Colon (tissue), 2 donors: ENCODE data around the gene ACAP1.

Source experiments
- FAIRE-seq: peaks from 2 replicates; lab custom pipeline; 2012; peaks lifted over from hg19 to GRCh38; lab: Jason Lieb, UNC
- donor health status: control.
- donor health status: control.

The ACAP1 gene

DNA sequence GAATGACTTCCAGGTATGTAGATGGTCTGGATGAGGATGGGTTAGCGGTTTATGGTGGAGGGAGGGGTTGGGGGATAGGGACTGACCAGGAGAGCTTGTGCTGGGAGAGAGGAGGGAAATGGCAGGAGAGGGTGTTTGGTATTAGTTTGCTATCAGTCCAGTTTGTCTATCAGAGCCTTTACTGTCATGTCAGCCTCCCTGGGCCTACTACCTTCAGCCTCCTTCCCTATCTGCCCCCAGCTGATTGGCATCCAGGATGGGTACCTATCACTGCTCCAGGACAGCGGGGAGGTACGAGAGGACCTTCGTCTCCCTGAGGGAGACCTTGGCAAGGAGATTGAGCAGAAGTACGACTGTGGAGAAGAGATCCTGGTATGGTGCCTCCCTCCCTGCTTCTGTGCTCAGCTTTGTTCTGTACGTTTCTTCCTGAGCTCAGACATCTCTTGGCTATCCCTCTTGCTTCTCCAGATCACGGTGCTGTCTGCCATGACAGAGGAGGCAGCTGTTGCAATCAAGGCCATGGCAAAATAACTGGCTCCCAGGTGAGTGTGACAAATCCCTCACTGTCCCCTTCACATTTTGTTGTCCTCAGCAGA, 25.1 kb upstream of the ACAP1 start:
- no peak for FAIRE-seq

- no peak for FAIRE-seq
Measured at GRCh38 chr17:7312432-7313087, 23.8 kb upstream of the ACAP1 start.

DNA sequence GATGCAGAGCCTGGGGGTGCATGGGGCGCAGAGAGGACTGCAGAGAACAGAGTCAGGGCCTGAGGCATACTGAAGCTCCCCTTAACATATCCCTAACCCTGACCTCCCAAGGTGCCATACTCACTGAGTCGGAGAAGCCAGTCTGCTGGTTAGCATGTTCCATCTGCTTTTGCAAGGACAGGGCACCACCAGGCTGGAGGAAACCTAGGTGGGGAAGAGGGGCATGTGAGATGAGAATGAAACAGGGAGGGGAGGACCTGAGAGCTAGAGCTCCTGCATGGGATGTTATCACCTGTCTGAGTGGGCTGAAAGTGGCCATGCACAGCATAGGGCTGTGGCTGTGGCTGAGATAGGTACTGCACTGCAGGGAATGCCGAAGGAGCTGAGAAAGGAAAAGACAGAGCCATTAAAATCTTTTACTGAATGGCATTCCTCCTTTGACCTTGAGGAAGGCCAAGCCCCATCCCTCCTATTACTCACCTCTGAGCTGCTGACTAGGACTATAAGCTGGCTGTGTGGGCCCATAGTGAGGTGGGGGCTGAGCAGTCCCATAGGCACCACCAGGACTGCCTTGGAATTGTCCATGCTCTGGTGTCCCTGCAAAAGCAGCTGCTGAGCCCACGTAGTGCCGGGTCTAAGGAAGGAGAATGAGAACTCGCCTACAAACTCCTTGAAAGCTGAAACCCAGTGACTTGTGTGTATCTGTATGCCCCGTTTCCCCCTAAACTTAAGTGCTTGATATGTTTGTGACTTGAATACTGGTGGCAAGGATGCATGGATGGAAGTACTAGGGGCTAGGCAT, 23.0 kb upstream of the ACAP1 start:
- FAIRE-seq = no peak

DNA sequence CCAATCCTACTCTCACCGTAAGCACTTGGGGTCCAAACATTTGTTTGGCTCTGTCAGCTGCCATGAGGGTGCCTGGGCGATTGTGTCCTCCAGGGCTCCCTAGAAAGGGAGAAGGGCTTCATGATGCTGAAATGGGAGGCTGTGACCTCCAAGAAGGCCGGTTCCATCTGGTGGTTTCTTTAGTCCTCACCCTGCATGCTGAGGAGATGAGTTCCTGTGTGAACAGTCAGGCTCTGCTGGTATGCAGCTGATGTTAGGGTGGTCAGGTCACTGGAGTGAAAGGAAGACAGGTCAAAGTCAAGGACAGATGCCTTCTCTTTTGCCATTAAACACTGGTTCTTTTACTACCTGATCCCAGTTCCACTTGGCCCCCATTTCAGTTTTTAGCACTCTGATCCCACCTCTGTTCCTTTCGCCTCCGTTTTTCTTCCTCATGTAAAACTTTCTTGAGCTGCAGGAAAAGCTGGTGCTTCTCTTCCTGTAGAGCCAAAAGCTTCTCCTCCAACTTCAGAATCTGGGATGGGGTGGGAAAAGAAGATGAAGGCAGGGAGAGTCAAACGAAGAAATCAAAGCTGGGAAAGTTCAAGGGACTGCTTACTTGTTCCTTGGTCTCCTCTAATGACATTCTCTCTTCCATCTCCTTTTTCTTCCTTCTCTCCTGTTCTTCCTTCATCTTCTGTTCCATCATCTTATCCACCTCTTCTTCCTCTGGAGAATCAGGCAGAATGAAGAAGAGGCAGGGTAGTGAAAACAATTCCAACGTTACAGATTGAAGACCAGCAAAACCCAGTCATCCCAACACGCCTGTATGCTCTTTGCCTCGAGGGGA, 22.2 kb upstream of the ACAP1 start:
- FAIRE-seq = no peak

DNA sequence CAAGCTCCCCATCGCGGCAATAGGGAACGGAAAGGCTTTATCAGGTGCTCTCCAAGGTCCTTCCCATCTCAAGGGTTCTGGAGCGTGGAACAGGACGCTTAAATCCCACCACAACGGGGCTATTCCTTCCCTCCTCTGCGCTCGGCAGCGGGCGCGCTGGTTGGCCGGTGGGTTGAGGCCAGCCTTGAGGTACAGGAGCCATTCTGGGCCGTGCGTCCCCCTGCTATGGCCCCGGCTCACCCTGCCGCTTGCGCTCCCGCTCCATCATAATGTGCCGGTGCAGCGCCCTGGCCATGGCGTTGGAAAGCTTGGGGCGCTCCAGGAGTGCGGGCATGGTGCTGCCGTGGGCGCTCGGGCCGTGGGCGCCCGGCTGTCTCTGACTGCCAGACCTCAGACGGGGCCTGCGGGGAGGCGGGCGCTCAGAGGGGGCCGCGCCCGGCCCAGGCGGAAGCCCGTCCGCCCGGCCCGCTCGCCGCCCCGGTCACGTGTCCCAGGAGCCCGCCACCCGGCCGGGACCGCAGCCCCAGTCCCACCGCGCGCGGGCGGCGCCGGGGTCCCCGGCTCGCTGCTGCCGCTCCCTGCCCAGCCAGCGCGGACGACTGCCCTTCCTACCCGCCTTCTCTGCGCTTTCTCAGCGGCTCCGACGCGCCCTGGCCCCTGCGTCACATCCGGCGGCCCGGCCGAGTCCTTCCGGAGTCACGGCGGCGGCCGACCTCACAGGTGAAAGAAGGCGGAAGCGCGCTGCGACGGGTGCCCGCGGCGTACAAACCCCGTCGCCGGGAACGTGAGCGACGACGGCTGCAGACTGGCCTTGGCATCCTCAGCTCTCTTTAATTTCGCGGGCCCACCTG, 21.4 kb upstream of the ACAP1 start, which contains the start of gene GPS2:
GPS2 (minus strand) TSS at position 642 of the 851 bp plus-strand sequence; CDS start at position 334, 308 bp downstream.
- FAIRE-seq = no peak

GRCh38 chr17:7315570-7316235, 20.6 kb upstream of the ACAP1 start:
- no peak for FAIRE-seq

DNA sequence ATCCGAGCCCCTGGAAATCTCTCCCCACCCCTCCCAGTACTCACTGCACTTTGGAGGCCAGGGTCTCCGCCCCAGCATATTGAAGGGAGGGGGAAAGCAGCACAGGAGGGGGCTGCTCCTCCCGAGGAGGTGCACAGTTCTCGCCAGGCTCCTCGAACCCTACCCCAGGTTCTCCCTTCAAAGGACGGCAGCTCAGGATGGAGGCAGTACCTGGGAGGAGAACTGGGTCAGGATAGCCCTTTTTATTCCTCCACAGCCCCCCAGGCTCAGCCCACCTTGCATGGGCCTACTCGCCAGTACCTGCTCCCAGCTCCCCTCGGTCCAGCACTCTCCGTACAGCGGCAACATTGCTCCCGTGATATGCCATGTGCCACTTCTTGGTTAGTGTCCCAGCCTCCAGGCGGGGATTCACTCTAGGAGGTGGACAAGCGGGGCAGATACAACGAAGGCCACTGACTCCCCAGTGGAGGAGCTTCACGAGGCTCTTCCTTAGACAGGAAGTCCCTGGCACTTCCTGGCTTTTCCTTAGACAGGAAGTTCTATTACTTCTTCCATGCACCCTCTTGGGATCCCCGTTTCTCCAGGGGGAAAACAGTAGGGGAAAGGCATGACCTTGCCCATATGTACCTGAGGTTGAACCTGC, 19.0 kb upstream of the ACAP1 start:
- no peak for FAIRE-seq

DNA sequence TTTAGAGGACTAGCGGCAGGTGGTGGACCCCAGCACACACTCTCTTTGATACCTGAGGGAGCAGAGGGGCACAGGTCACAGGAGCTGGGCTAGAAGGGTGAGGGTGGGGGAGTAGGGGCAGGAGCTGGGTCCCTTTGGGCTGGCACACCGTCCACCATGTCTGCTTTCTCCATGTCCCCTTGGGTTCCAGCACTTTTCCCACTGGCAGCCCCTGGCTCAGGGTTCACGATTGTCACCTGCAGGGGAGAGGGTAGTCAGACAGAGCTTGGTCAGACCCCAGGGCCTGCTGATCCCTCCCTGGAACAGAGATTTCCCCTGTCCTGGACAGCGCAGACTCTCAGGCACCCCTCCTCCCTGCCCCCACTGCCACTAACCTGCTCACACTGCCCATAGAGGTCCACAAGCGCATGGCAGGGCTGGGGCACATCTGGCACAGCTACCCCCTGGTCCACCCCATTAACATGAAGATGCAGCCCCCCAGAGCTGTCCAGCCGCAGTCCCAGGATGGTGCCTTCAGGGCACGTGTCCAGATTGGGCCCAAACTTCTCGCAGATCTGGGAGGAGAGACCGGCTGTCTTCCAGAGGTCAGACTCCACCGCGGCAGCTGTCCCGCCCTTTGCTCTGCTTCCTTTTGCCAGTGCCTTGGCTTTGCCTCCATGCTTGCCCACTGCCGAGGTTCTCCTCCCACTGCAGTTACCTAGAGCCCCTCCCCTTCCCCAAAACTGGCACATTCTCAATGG, 18.0 kb upstream of the ACAP1 start:
- no peak for FAIRE-seq

- no peak for FAIRE-seq
Measured at GRCh38 chr17:7321466-7321865, 14.9 kb upstream of the ACAP1 start.

- FAIRE-seq = no peak
Measured at GRCh38 chr17:7322520-7323194, 13.7 kb upstream of the ACAP1 start.

- FAIRE-seq = no peak
Measured at GRCh38 chr17:7323731-7324437, 12.4 kb upstream of the ACAP1 start.

GRCh38 chr17:7324438-7324779, 11.9 kb upstream of the ACAP1 start:
- FAIRE-seq = no peak

- FAIRE-seq = no peak
Measured at GRCh38 chr17:7325031-7325528, 11.2 kb upstream of the ACAP1 start.

- no peak for FAIRE-seq
Measured at GRCh38 chr17:7326186-7326585, 10.1 kb upstream of the ACAP1 start.

GRCh38 chr17:7327056-7327455, 9.3 kb upstream of the ACAP1 start:
- FAIRE-seq = no peak

DNA sequence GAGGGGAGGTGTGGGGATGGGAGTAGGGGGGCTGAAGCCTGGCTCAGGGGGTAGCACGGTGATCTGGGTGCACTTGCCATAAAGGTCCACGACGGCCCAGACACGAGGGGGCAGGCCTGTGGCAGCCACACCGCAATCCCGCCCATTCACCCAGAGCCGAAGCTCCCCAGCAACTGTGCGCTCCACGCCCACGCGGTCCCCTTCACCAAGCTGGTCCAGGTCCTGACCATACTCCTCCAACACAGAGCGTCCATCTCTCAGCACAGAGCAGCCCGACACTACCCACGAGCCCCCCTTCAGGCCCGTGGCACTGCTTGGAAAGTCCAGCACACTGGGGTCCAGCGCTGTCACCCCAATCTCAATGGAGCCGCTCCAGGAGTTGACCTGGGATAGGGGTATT, 8.8 kb upstream of the ACAP1 start:
- FAIRE-seq = no peak

GRCh38 chr17:7328009-7328408, 8.3 kb upstream of the ACAP1 start:
- no peak for FAIRE-seq

DNA sequence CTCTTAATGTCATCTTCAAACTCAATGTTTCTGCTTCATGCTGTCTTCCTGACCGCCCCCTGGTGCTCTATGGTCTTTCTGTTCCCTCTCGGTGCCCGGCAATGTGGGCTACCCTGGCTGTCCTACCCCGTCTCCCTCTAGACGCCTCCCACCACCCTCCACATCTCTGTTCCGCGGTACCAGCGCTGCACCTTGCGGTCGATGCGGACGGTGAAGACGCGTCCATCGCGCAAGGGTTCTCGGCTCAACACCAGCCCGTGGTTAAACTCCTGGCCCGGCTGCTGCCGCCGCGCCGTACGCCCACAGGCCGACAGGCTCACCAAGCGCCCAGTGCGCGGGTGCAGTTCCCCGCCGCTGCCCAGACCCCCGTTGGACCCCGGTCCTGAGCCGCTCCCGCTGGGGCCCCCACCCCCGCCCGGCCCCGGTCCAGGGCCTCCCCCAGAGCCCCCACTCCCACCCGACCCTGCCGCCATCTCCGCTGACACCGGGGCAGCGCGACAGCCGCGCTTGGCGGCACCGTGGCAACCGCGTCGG, 7.4 kb upstream of the ACAP1 start, which contains the start of gene NEURL4:
NEURL4 (minus strand) TSS at position 496 of the 534 bp plus-strand sequence; CDS start at position 473, 23 bp downstream.
- FAIRE-seq = no peak
